ENCODE data around the gene OLFML2B. TPM values are rescaled to one million over a fixed set of nuclear protein-coding genes. Genes with fewer than 3 reads are reported as not detected.

Gene OLFML2B
- total and polyA plus RNA-seq, 2 of the 13 experiments (the other 11 are each of a cell fraction or from before 2014, with no cell fraction given) = not detected

GRCh38 chr1:162070094-162070748 lies 46.6 kb upstream of the OLFML2B start (continued):
- TF ChIP-seq ZBTB34 (CRISPR knock-in tag; IDR thresholded peaks at IDR 0.05) (no peak), MAZ (IDR thresholded peaks at IDR 0.05; ENCODE audit: borderline replicate concordance, low read depth, low read length) (no peak), MAZ (CRISPR knock-in tag; IDR thresholded peaks at IDR 0.05; ENCODE audit: low read depth) (no peak), ZNF841 (CRISPR knock-in tag; IDR thresholded peaks at IDR 0.05; ENCODE audit: borderline replicate concordance) (peak; percentile 6; the same call in 1 of the 2 replicates), HMGXB4 (CRISPR knock-in tag; IDR thresholded peaks at IDR 0.05; ENCODE audit: borderline replicate concordance in 1 of 2, low read depth in 1 of 2) (0 out of 4 replicates have a peak, but pooled peaks of 1 of the 2 experiments have one; percentile 5), MED8 (CRISPR knock-in tag; IDR thresholded peaks at IDR 0.05; ENCODE audit: insufficient replicate concordance) (peak; percentile 23), ZNF556 (CRISPR knock-in tag; IDR thresholded peaks at IDR 0.05; ENCODE audit: borderline replicate concordance) (no peak), RFX3 (CRISPR knock-in tag; IDR thresholded peaks at IDR 0.05) (no peak)
